T-helper 17 cell (primary cell): Measurements from ENCODE around the gene PSMA4. TPM values are rescaled to one million over a fixed set of nuclear protein-coding genes. Genes with fewer than 3 reads are reported as not detected.

ENCODE experiments used
- ATAC-seq: fragments of 150-1000 bp; cut with Tn5 transposase; 2 replicates; pipeline ENCODE4 v1.10.0; 2021; ENCODE audit warnings: mild to moderate bottlenecking, moderate library complexity
- DNase-seq, 3 donors: peaks; one replicate each; pipeline versions ENCODE4 v3.0.0 to v3.0.0-alpha.2; 2020 to 2021
- H3K9me3 ChIP-seq: one replicate; pipeline ENCODE4 v1.7.0; 2013; ENCODE audit warnings: low read length, mild to moderate bottlenecking; ENCODE audit not compliant: control insufficient read depth, poor library complexity, severe bottlenecking
- H3K27ac Mint-ChIP-seq: one replicate; pipeline ENCODE4 v1.8.0; 2022; ENCODE audit warnings: mild to moderate bottlenecking, moderate library complexity, mixed read lengths
- H3K27me3 Mint-ChIP-seq: one replicate; pipeline ENCODE4 v1.8.0; 2022; ENCODE audit warnings: mixed read lengths
- H3K36me3 Mint-ChIP-seq: one replicate; pipeline ENCODE4 v1.8.0; 2022; ENCODE audit warnings: low read depth, mixed read lengths
- H3K4me1 Mint-ChIP-seq: one replicate; pipeline ENCODE4 v1.8.0; 2022; ENCODE audit warnings: mild to moderate bottlenecking, mixed read lengths
- H3K4me3 Mint-ChIP-seq: one replicate; pipeline ENCODE4 v1.8.0; 2022; ENCODE audit warnings: mild to moderate bottlenecking, moderate library complexity, mixed read lengths
- total RNA-seq, 4 donors: library from RNA in 2 of 4; stranded (reverse) in 2 of 4; gene quantifications; one replicate each; pipeline ENCODE4 v1.2.3 and lab custom pipeline; 2022 to 2026

Gene PSMA4
- total RNA-seq, 2 donors from 2014 or later = 66.6 to 72.8 TPM

DNA sequence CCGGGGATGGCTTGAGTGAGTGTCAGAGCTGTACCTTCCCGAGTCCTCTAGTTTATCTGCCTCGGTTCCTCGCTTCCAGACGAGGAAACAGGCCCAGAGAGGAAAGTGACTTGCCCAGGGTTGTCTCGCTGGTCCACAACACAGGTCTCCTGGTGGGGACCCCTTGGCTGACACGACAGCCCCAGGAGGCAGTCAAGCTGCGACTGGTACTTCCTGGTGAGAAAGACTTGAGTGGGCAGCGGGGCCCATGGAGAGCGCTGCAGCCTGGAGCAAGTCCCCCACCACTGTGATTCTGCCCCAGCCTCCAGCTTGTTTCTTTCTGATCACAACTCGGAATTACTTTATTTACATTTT is 24.5 kb downstream of the PSMA4 start:
- DNase-seq (no peak), ATAC-seq (no peak)
- H3K9me3 ChIP-seq = no peaks in the 10 kb centered on the region
- H3K27me3 Mint-ChIP-seq = peaks cover 13% of the 10 kb centered on the region
- peak overlapping the region; percentile 39 for H3K27ac Mint-ChIP-seq
- no peaks in the 10 kb centered on the region for H3K36me3 Mint-ChIP-seq
- peak overlapping the region; percentile 96 for H3K4me3 Mint-ChIP-seq
- peaks cover 18% of the 10 kb centered on the region for H3K4me1 Mint-ChIP-seq

DNA sequence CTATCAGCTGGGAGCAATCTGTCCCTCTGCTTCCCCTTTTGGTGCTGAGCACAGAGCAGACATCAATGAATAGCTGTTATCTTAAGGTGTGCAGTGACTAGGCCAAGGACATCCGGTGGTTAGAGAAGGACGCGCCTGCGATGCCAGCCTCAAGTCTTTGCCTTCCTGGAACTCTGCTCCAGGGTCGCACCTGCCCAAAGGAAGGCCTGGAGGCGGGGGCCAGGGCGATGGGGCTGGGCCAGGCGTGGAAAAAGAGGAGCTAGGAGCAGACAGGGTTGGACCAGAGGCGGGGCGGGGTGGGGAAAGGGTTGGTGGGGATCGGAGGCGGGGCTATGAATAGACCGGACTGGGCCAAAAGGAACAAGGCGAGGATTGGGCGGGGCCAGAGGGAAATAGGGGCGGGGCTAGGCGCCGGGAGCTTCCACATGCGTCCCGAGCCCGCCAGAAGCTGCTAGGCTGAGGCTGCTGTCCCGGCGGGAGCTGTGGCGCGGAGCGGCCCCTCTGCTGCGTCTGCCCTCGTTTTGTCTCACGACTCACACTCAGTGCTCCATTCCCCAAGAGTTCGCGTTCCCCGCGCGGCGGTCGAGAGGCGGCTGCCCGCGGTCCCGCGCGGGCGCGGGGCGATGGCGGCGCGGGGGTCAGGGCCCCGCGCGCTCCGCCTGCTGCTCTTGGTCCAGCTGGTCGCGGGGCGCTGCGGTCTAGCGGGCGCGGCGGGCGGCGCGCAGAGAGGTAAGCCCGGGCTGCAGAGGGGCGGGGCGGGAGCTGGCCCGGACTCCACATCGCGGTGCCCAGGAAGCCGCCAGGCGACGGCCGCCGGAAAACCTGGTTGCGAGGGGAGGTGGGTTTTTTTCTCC is 25.1 kb downstream of the PSMA4 start, which contains the start of gene CHRNA5:
TSS of gene CHRNA5 (plus strand) at position 424 of the 854 bp plus-strand sequence. CDS start at position 624, 200 bp downstream.
- no peaks in the 10 kb centered on the region for H3K36me3 Mint-ChIP-seq
- peaks cover 13% of the 10 kb centered on the region for H3K27me3 Mint-ChIP-seq
- H3K4me1 Mint-ChIP-seq = peaks cover 18% of the 10 kb centered on the region
- peak within 1 kb of the TSS; percentile 96 for H3K4me3 Mint-ChIP-seq
- H3K9me3 ChIP-seq = no peaks in the 10 kb centered on the region
- peak within 1 kb of the TSS; percentile 39 for H3K27ac Mint-ChIP-seq
- ATAC-seq (peak; percentile 70), DNase-seq (peak; percentile 4 to 71 (median 55))

DNA sequence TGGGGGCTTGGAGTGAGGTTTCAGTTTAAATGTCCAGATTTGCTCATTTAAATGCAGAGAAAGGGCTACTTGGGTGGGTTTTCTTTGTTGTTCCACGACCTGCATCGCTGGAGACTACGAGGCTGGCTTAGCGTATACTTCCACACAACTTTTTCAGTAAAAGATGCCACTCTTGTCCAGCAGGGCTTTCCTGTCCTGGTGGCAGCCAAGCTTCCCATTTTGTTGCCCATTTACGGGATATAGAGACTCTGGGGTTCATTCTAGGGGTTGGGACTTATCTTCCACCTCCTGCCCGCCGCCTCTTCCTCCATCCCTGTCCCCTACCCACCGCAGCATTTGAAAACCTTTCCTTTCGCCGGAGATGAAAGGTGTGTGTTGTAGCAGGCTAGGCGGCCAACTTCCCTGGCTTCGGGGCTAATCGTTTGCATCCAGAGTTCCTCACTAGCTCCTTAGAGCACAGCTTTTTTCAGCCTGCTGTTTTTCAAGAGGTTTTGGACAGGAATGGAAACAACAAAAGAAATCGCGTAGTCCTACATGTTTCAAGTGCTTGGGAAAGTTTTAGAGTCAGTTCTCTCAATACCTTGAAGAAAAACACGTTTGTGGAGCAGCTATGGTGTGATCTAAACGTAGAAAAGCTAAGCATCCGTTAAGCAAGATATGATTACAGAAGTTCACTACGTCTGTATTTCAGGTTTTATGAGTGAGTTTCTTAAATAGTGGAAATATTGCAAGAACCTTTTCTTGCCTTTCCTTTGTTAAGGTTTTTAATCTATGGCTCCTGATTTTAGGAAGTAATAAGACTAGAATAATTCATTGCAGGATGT is 25.9 kb downstream of the PSMA4 start:
- peaks cover 18% of the 10 kb centered on the region for H3K4me1 Mint-ChIP-seq
- H3K27me3 Mint-ChIP-seq = peaks cover 13% of the 10 kb centered on the region
- no peaks in the 10 kb centered on the region for H3K36me3 Mint-ChIP-seq
- peak; percentile 29 for ATAC-seq
- H3K27ac Mint-ChIP-seq = peak overlapping the region; percentile 39
- no peak for DNase-seq
- no peaks in the 10 kb centered on the region for H3K9me3 ChIP-seq
- H3K4me3 Mint-ChIP-seq = peak overlapping the region; percentile 96

DNA sequence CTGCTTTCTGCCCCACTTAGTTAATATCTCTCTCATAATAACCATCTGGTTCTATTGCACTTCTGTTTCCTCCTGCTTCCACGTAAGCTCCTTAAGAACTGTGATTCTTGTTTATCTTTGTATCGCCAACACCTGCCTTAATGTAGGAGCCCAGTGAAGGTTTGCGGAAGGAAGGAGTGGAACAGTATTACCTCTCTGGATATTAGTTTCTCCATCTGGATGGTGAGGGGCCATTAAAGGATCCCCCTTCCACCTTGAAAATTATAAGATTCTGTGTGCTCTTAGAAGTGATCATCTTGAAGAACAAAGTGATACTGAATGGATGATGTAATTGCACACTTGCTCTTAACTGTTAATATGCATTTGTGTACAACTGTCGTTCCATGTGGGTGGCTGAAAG is 27.3 kb downstream of the PSMA4 start:
- Mint-ChIP-seq H3K36me3 (no peaks in the 10 kb centered on the region), H3K4me3 (peak overlapping the region; percentile 15), H3K27ac (no peak overlapping the region), H3K27me3 (peaks cover 13% of the 10 kb centered on the region), H3K4me1 (peaks cover 16% of the 10 kb centered on the region)
- H3K9me3 ChIP-seq = no peaks in the 10 kb centered on the region
- ATAC-seq (no peak), DNase-seq (no peak)

DNA sequence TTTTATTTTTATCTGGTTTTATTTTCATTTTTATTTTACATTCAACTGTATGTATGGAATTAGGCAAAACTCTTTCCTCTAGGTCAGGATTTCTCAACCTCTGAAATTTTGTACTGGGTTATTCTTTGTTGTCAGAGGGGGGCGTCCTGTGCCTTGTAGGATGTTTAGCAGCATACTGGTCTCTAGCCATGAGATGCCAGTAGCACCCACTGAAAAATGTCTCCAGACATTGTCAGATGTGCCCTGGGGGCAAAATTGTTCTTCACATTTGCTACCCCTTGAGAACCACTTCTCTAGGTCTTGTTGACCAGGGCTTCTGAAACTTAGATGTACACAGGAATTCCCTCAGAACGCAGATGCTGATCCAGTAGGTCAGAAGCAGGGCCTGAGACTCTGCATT is 30.5 kb downstream of the PSMA4 start:
- no peaks in the 10 kb centered on the region for H3K9me3 ChIP-seq
- peaks cover 10% of the 10 kb centered on the region for H3K4me1 Mint-ChIP-seq
- no peaks in the 10 kb centered on the region for H3K36me3 Mint-ChIP-seq
- no peak for ATAC-seq
- DNase-seq = no peak
- no peak overlapping the region for H3K4me3 Mint-ChIP-seq
- H3K27ac Mint-ChIP-seq = no peak overlapping the region
- peaks cover 13% of the 10 kb centered on the region for H3K27me3 Mint-ChIP-seq

DNA sequence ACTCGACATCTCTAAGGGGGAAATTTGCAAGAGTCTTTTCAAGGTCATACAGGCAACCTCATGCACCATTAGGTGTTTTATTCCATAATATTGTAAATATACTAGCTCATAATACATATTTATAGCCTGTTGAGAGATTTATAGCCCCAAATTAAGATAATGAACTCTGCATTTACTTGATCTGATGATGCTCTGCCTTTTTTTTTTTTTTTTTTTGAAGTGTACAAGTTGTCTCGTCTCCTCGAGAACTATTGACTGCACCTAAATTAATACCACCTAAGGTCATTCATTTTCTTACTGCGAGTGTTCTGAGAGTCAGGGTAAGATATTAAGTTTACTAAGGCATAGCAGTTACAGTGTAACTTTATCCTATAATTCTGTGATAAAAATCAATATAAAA is 31.1 kb downstream of the PSMA4 start:
- Mint-ChIP-seq H3K27me3 (peaks cover 9% of the 10 kb centered on the region), H3K4me1 (peaks cover 5% of the 10 kb centered on the region), H3K36me3 (no peaks in the 10 kb centered on the region), H3K27ac (no peak overlapping the region), H3K4me3 (no peak overlapping the region)
- no peaks in the 10 kb centered on the region for H3K9me3 ChIP-seq
- no peak for DNase-seq
- no peak for ATAC-seq

DNA sequence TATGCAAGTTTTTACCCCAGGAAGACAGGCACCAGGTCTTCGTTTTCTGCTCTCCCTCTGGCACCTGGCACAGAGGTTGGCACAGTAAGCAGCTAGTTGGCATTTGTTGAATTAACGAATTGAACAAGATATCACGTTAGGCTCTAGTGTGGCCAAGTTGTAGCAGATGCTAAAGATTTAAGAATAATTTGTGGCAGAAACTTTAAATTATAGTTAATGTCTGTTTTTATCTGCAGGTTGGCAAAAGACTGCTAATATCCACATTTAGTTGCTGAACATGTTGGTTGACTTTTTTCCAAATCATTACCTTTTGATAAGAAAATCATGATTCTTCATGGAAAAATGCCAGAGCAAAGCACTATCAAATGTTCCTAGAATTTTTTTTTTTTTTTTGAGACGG is 33.2 kb downstream of the PSMA4 start:
- H3K4me3 Mint-ChIP-seq = no peak overlapping the region
- ATAC-seq (no peak), DNase-seq (no peak)
- no peaks in the 10 kb centered on the region for H3K27me3 Mint-ChIP-seq
- H3K4me1 Mint-ChIP-seq = no peaks in the 10 kb centered on the region
- no peaks in the 10 kb centered on the region for H3K36me3 Mint-ChIP-seq
- no peaks in the 10 kb centered on the region for H3K9me3 ChIP-seq
- H3K27ac Mint-ChIP-seq = no peak overlapping the region

DNA sequence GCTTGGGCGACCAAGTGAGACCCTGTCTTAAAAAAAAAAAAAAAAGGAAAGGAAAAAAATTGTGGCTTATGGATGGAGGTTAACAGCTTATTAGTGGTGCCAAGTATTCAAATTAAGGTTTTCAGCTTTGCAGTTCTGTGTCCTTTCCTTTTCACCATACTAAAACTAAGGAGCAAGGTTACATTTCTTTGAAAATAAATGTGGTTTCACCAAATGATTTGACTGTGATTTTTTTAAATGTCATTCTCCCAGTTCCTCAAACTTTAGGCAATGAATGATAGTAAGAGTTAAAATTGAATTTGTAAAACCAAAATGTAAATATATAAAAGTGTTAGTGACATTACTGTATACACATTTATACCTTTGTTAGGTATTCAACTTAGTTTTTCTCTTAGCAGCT is 34.7 kb downstream of the PSMA4 start:
- Mint-ChIP-seq H3K27ac (no peak overlapping the region), H3K36me3 (peaks cover 2% of the 10 kb centered on the region), H3K27me3 (no peaks in the 10 kb centered on the region), H3K4me1 (peaks cover 2% of the 10 kb centered on the region), H3K4me3 (no peak overlapping the region)
- H3K9me3 ChIP-seq = no peaks in the 10 kb centered on the region
- DNase-seq (no peak), ATAC-seq (no peak)

DNA sequence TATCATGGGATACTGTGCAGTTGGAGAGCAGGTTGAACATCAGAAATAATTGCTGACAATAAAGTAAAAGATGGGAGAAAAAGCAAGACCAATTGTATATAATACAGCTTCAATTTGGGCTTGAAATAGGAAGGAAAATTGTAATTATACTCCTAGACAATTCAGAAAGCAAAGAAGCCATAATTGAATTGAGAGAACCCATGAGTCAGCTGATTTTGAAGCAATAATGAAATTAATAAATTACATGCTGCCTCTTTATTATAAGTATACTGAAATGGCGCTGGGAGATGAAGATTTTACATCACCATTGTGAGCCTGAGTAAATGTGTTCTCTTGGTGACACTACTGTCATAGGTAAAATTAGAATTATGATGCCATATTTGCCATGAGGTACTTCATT is 57.3 kb downstream of the PSMA4 start:
- ATAC-seq (no peak), DNase-seq (no peak)
- Mint-ChIP-seq H3K4me3 (no peak overlapping the region), H3K4me1 (no peaks in the 10 kb centered on the region), H3K36me3 (no peaks in the 10 kb centered on the region), H3K27ac (no peak overlapping the region), H3K27me3 (peaks cover 14% of the 10 kb centered on the region)
- no peaks in the 10 kb centered on the region for H3K9me3 ChIP-seq

DNA sequence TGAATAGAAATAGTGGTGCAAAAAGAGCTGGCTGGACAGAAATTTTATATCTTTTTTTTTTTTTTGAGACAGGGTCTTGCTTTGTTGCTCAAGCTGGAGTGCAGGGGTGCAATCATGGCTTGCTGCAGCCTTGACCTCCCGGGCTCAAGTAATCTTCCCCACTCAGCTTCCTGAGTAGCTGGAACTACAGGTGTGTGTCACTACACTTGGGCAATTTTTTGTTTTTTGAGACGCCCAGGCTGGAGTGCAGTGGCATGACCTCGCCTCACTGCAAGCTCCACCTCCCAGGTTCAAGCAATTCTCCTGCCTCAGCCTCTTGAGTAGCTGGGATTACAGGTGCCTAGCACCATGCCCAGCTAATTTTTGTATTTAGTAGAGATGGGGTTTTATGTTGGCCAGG is 58.1 kb downstream of the PSMA4 start:
- H3K36me3 Mint-ChIP-seq = no peaks in the 10 kb centered on the region
- no peak overlapping the region for H3K27ac Mint-ChIP-seq
- no peak for ATAC-seq
- no peaks in the 10 kb centered on the region for H3K9me3 ChIP-seq
- no peaks in the 10 kb centered on the region for H3K4me1 Mint-ChIP-seq
- peaks cover 22% of the 10 kb centered on the region for H3K27me3 Mint-ChIP-seq
- DNase-seq = no peak
- no peak overlapping the region for H3K4me3 Mint-ChIP-seq

DNA sequence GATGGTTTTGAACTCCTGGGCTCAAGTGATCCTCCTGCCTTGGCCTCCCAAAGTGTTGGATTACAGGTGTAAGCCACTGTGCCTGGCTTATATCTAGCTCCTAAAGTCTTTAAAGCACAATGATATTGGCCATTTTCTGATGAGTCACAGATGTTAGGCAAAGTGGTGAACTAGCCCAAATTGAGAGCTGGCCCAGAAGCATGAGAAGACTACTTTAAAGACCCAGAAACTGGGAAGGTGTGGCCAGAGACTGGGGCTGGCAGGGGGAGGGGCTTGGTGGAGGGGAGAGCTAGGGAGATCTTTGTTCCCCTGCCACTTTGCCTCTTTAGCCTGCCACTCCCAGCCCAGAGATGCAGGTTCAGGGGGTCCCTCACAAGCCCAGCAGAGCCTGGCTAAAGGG is 58.9 kb downstream of the PSMA4 start:
- DNase-seq (no peak), ATAC-seq (no peak)
- Mint-ChIP-seq H3K4me3 (no peak overlapping the region), H3K36me3 (no peaks in the 10 kb centered on the region), H3K4me1 (no peaks in the 10 kb centered on the region), H3K27ac (no peak overlapping the region), H3K27me3 (peaks cover 30% of the 10 kb centered on the region)
- H3K9me3 ChIP-seq = no peaks in the 10 kb centered on the region
